Sciatic nerve (tissue), 2 donors: ENCODE results near the gene ANGPT4. TPM values are rescaled to one million over a fixed set of nuclear protein-coding genes. Genes with fewer than 3 reads are reported as not detected.
A peak's percentile ranks its signal among the peaks of the same experiment; 100 is the strongest.

Experiments
- ATAC-seq: fragments of 200-7000 bp; cut with Tn5 transposase; one replicate; pipeline ENCODE4 v1.9.1; 2020; ENCODE audit warnings: mild to moderate bottlenecking, moderate library complexity
- DNase-seq: peaks from one replicate; pipeline ENCODE4 v3.0.0-alpha.2; 2020; ENCODE audit warnings: low spot score
- intact Hi-C: fragments of 100-400 bp; cut with DNase I; formaldehyde crosslinking; loops from one replicate; pipeline ENCODE4 v1.14.2; 2022
- total RNA-seq: library from RNA; stranded (reverse); fragmentation: NEBNext Ultra II Directional; extraction: Animal tissue kit (Norgen Biotek cat#: 25700); gene quantifications from one replicate; pipeline ENCODE4 v1.2.1, GENCODE V29; 2021
- donor health status: DM: no; HTN: no; CAD: no.
- donor health status: DM: no; HTN: no; CAD: no.

Gene ANGPT4
- total RNA-seq, 1 donor from 2014 or later, result 0.27 TPM

DNA sequence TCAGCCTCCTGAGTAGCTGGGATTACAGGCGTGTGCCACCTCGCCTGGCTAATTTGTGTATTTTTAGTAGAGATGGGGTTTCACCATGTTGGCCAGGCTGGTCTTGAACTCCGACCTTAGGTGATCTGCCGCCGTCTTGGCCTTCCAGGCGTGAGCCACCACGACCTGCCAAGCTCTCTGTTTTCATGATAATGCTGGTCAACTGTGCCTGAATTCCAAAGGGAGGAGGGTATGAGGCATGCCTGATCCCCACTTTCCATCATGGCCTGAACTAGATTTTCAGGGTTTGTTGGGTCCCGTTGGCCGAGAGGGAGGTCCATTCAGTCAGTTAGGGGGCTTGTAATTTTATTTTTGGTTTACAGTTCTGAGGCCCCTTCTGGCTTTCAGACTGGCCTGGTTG, 28.0 kb upstream of the ANGPT4 start:
- ATAC-seq, result no peak
- intact Hi-C loops, result no loop called here
- no peak for DNase-seq

DNA sequence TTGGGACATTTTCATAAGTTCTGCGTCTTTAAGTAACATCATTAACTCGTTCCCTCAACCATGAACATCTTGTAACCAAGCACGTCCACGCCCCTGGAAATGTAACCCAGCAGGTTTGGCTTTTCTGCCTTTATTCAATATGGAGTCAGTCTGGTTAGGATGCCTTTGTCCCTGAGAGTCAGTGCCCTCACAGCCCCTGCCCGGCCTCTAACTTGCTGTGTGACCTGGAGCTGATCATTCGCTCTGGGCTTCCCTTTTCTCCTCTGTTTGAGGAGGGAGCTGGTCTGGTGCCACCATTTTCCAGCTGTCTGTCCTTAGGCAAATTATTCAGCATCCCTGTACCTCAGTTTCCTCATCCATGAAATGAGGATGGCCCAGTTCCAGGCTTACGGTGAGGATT, 26.5 kb upstream of the ANGPT4 start:
- intact Hi-C loops, result no loop called here
- DNase-seq, result no peak
- ATAC-seq, result no peak

DNA sequence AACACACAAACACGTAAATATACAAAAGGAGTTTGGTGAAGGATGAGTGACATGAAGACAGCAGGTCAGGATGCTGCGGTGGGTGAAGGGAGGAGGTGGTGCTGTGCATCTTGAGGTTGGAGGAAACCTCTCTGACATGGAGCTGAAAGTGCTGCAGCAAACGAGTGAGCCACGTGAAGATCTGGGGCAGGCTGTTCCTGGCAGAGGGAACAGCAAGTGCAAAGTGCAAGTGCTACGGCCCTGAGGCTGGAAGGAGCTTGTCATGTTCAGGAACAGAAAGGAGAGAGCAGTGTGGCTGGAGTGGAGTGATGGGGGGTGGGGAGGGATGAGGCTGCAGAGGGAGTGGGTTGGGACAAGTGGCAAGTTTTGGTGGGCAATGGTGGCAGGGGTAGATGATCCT, 24.8 kb upstream of the ANGPT4 start:
- intact Hi-C loops, result no loop called here
- DNase-seq, result no peak

DNA sequence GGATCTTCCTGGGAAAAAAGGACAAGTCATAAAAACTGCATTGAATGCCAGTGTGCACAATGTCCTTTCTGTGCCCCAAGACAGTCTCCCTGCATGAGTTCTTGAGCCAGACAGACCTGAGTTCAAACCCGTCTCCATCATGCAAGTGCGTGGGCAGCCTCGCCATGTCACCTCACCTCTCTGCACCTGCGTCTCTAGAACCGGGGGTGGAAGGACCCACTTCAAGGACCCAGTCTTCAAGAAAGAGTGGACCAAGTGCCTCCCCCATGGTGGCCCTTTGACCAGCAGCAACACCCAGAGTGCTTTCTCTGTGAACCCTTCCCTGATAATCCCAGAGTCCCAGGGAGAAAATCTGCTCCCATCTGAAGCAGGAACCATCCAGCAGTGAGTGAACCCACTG, 23.5 kb upstream of the ANGPT4 start:
- no peak for ATAC-seq
- no peak for DNase-seq

More for the DNA sequence above, 24.8 kb upstream of the ANGPT4 start:
- ATAC-seq, result no peak

DNA sequence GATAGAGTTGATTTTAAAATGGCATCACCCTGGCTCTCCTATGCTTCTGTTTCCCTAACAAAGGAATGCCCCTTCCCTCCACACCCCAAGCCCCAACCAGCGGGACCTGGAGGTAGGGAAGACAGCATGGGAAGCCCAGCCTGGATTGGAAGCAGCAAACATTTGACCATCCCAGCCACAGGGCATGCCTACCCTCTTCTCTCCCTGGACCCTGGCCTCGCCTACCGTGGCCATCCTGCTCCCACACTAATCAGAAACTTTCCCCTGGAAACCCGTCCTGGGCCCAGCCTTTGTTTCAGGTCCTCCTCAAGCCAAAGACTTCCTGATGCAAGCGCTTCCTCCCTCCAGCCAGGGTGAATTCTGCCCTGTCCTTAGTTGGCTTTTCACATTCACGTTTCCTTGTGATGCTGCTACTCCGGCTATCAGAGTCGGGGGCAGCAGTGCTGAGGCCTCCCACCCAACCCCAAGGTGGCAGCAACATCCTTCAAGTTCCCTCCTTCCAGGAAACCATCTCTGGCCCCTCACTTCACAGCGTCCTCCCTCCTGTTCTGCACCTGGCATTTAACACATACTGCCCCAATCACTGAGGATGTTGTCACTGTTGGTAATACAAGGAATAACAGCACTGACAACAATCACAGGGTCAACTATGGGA, 18.2 kb upstream of the ANGPT4 start:
- DNase-seq, result no peak
- intact Hi-C loops, result no loop called here
- ATAC-seq, result no peak

More for the DNA sequence above, 23.5 kb upstream of the ANGPT4 start:
- intact Hi-C loops, result no loop called here

DNA sequence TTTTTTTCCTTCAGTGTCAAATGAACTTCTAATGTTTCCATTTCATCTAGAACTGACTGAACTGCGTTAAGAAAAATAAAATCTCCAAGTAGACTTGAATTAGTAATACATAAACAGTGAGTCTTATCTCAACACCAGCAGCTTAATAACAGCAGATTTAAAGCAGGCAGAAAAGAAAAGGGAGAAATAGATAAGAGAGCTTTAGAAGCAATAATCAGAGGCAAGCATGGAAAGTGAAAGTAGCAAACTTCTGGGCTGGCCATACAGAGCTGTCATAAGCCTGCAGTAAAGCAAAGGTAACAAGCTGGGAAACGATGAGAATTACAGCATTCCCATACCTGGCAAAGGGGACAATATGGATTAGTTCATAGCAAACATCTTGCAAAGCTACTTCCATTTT, 16.9 kb upstream of the ANGPT4 start:
- ATAC-seq (no peak), DNase-seq (no peak)
- intact Hi-C loops, result no loop called here

GRCh38 chr20:931401-931800, 15.3 kb upstream of the ANGPT4 start:
- DNase-seq (no peak), ATAC-seq (no peak)
- intact Hi-C loops, result no loop called here

GRCh38 chr20:926670-927069, 10.5 kb upstream of the ANGPT4 start:
- no peak for ATAC-seq

DNA sequence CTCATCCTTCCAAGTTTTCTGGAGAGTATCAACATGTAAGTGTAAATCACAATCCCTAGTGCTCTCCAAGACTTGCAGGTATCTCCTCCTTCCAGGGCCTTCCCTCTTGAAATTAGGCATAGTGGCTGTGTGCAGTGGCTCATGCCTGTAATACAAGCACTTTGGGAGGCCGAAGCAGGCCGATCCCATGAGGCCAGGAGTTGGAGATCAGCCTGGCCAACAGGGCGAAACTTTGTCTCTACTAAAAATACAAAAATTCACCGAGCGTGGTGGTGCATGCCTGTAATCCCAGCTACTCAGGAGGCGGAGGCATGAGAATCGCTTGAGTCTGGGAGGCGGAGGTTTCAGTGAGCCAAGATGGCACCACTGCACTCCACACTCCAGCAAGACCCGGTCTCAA, 9.4 kb upstream of the ANGPT4 start:
- no peak for ATAC-seq
- DNase-seq, result no peak
- intact Hi-C loops, result no loop called here

More at GRCh38 chr20:926670-927069, 10.5 kb upstream of the ANGPT4 start:
- intact Hi-C loops, result no loop called here
- no peak for DNase-seq

- DNase-seq (no peak), ATAC-seq (peak; percentile 65)
- intact Hi-C loops, result no loop called here
These were observed 8.5 kb upstream of the ANGPT4 start for GRCh38 chr20:924639-925038.

- intact Hi-C loops, result no loop called here
- DNase-seq (no peak), ATAC-seq (peak; percentile 81)
These were observed 6.6 kb upstream of the ANGPT4 start for GRCh38 chr20:922781-923180.

GRCh38 chr20:921068-921467, 4.9 kb upstream of the ANGPT4 start:
- ATAC-seq (no peak), DNase-seq (no peak)
- intact Hi-C loops, result no loop called here

GRCh38 chr20:920311-920710, 4.2 kb upstream of the ANGPT4 start:
- intact Hi-C loops, result no loop called here
- DNase-seq (no peak), ATAC-seq (no peak)

GRCh38 chr20:919491-919916, 3.4 kb upstream of the ANGPT4 start:
- intact Hi-C loops, result no loop called here
- DNase-seq (no peak), ATAC-seq (no peak)

DNA sequence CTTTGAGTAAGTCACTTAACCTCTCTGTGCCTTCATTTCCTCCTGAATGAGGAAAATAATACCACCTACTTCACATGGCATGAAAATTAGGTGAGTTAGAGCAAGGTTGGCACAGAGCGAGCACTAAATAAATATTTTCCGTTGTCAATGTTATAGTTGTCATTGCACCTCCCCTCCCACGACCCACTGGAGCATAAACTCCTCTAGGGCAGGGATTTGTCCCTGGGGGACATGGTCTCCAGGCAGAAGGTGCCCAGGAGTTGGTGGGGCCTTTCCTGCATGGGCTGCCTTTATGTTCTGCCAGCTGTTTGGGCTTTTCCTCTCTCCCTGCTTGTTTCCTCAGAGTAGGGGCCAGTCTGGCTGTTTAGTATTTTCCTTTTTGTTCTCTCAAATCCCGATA, 1.3 kb upstream of the ANGPT4 start:
- ATAC-seq, result no peak
- DNase-seq, result no peak
- intact Hi-C loops, result no loop called here

- no peak for ATAC-seq
- DNase-seq, result no peak
- intact Hi-C loops, result no loop called here
These were observed 691 bp upstream of the ANGPT4 start for GRCh38 chr20:916825-917224.

- intact Hi-C loops, result loop anchor here (1.0 kb wide), 1 partner anchor 63 kb away; no protein-coding TSS in a partner anchor
- ATAC-seq (no peak), DNase-seq (no peak)
These were observed 1.2 kb downstream of the ANGPT4 start for GRCh38 chr20:914727-915498.

DNA sequence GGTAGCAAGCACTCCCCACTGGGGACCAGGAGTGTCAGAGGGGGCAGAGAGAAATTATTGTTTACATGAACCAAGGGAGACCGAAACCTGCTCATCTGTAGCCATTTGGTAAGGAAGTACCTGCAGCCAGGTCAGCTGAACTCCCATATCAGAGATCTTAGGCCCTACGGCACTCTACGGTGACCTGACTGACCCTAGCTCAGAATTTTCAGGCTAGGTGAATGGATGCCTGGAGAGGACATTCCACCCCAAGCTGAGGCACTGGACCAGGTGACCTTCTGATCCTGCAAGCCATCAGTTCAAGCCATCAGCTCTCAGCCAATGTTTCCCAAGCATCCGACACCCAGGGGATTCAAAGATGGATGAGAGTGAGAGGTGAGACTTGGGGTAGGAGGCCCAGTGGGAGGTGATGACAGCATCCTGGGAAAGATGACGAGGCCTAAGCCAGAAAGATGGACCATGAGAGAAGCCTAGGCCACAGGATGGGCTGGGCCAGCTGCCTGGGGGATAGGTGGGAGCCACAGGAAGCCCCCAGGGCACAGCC, 2.8 kb downstream of the ANGPT4 start:
- no peak for ATAC-seq
- intact Hi-C loops, result no loop called here

DNA sequence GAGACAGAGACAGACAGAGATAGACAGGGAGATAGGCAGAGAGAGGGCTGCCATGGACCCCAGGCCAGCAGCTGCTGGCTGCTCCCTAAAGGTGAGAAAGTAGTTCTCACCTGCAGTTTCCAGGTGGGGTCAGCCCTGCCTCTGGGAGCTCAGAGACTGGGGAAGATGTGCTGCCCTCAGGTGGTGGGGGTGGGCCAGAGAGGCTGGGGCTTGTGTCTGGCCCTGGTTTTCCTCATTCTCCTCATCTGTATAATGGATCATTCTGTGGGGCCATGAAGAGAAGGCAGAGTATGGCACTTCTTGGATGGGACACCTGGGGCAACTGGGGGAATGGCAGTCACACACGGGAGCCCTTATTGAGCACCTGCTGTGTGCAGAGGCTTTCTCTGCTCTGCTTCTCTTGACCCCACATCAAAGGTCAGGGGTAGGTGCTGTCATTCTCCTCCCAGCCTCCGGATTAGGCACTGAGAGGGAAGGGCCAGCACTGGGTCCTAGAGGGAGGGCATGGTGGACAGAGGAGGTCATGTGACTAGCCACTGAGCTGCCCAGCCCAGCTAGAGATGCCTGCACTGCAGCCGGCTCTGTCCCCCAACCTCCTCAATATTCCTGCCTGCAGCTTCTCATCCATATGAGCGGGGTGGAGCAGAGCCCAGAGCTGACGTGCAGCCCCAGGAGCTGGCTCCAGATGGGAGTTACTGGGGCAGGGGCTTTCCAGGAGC, 4.1 kb downstream of the ANGPT4 start:
- intact Hi-C loops, result no loop called here
- ATAC-seq, result no peak
- DNase-seq, result no peak

More for the DNA sequence above, 2.8 kb downstream of the ANGPT4 start:
- no peak for DNase-seq
